Neural progenitor cell (in vitro differentiated cells): ENCODE data around the gene EGR4. TPM values are rescaled to one million over a fixed set of nuclear protein-coding genes. Genes with fewer than 3 reads are reported as not detected.
A peak's percentile ranks its signal among the peaks of the same experiment; 100 is the strongest.

Experiments
- DNase-seq: peaks from one replicate; pipeline ENCODE4 v3.0.0-alpha.2; 2016; ENCODE audit warnings: low spot score
- H2AFZ ChIP-seq: fragments of 200-600 bp; sonication (generic); replicated peaks from 2 replicates; pipeline ENCODE4 v1.6.1; 2016; ENCODE audit warnings: antibody characterized with exemption
- H3F3A ChIP-seq: fragments of 200-600 bp; sonication (generic); 2 replicates; pipeline ENCODE4 v1.6.1; 2016; ENCODE audit warnings: antibody characterized with exemption, low read depth
- H3K27ac ChIP-seq: fragments of 200-600 bp; sonication (generic); 2 replicates; pipeline ENCODE4 v1.5.1; 2016; ENCODE audit warnings: mild to moderate bottlenecking
- H3K27me3 ChIP-seq: fragments of 200-600 bp; sonication (generic); 2 replicates; pipeline ENCODE4 v1.6.1; 2016; ENCODE audit warnings: mild to moderate bottlenecking, moderate library complexity
- H3K36me3 ChIP-seq: fragments of 200-600 bp; sonication (generic); 2 replicates; pipeline ENCODE4 v1.5.1; 2016
- H3K4me1 ChIP-seq: fragments of 200-600 bp; sonication (generic); 2 replicates; pipeline ENCODE4 v1.6.1; 2016; ENCODE audit warnings: mixed run types
- H3K4me2 ChIP-seq: fragments of 200-600 bp; sonication (generic); 2 replicates; pipeline ENCODE4 v1.6.1; 2016
- H3K4me3 ChIP-seq: fragments of 200-600 bp; sonication (generic); 2 replicates; pipeline ENCODE4 v1.5.1; 2016
- H3K79me2 ChIP-seq: fragments of 200-600 bp; sonication (generic); 2 replicates; pipeline ENCODE4 v1.6.1; 2016; ENCODE audit warnings: low read depth
- H3K9ac ChIP-seq: fragments of 200-600 bp; sonication (generic); 2 replicates; pipeline ENCODE4 v1.6.1; 2016
- H3K9me3 ChIP-seq: fragments of 200-600 bp; sonication (generic); 2 replicates; pipeline ENCODE4 v1.5.1; 2016; ENCODE audit warnings: low read depth
- H4K20me1 ChIP-seq: fragments of 200-600 bp; sonication (generic); 2 replicates; pipeline ENCODE4 v1.6.1; 2016; ENCODE audit warnings: low read depth
- H3K27ac Mint-ChIP-seq: 3 replicates; pipeline ENCODE4 v1.8.0; 2021; ENCODE audit warnings: mixed read lengths
- H3K27me3 Mint-ChIP-seq: 2 replicates; pipeline ENCODE4 v1.8.0; 2022; ENCODE audit warnings: low read depth, mild to moderate bottlenecking, inconsistent platforms, moderate library complexity, mixed read lengths; ENCODE audit not compliant: insufficient read depth
- H3K36me3 Mint-ChIP-seq: 3 replicates; pipeline ENCODE4 v1.8.0; 2021; ENCODE audit warnings: mixed read lengths
- H3K4me1 Mint-ChIP-seq: 3 replicates; pipeline ENCODE4 v1.8.0; 2021; ENCODE audit warnings: mixed read lengths
- H3K4me3 Mint-ChIP-seq: 3 replicates; pipeline ENCODE4 v1.8.0; 2021; ENCODE audit warnings: mild to moderate bottlenecking, moderate library complexity, mixed read lengths
- H3K9me3 Mint-ChIP-seq: 3 replicates; pipeline ENCODE4 v1.8.0; 2020; ENCODE audit warnings: mixed read lengths
- EZH2 ChIP-seq: fragments of 200-600 bp; sonication (generic); IDR thresholded peaks from 2 replicates; pipeline ENCODE4 v1.6.1; 2017; ENCODE audit warnings: antibody characterized with exemption, mild to moderate bottlenecking, moderate library complexity
- EZH2phosphoT487 ChIP-seq: fragments of 200-600 bp; sonication (generic); IDR thresholded peaks from 2 replicates; pipeline ENCODE4 v1.6.1; 2017; ENCODE audit warnings: antibody characterized with exemption
- total RNA-seq: library from RNA; depleted of rRNA; stranded (reverse); fragments of >200 nt; gene quantifications from 2 replicates; pipeline ENCODE4 v1.2.3, GENCODE V29; 2015; ENCODE audit warnings: low replicate concordance
- TF ChIP-seq, protein P1 (sequence below): fragments of 200-600 bp; sonication (generic); IDR thresholded peaks from 2 replicates; pipeline ENCODE4 v1.5.1; 2017; ENCODE audit warnings: antibody characterized with exemption, mild to moderate bottlenecking

The EGR4 gene
- total RNA-seq, 1 donor from 2014 or later, result not detected

DNA sequence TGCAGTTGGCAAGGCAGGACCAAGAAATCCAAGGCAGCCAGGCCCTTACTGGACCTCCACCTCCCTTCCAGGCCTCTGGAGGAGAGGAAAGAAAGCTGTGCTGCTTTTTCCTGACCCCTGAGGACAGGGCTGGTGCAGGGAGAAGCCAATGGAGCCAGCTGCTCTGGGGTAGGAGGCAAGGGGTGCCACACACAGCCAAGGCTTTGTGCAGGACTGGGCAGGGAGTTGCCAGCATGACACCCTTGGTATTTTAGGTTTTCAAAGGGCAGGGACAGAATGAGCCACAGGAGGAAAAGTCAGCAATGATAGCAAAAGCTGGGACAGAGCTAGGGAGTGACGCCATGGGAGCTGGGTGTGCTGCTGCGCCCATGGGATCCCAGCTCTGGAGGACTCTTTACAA, 36.3 kb downstream of the EGR4 start:
- Mint-ChIP-seq H3K9me3 (no peaks in the 10 kb centered on the region), H3K4me1 (no peaks in the 10 kb centered on the region), H3K27ac (no peak overlapping the region), H3K4me3 (no peak overlapping the region), H3K27me3 (no peaks in the 10 kb centered on the region), H3K36me3 (peaks cover 13% of the 10 kb centered on the region)
- H3K27me3 ChIP-seq, result no peaks in the 10 kb centered on the region
- H3K9ac ChIP-seq, result no peak overlapping the region
- no peak overlapping the region for H3K4me3 ChIP-seq
- H3K4me1 ChIP-seq, result peaks cover 10% of the 10 kb centered on the region
- peaks cover 37% of the 10 kb centered on the region for H4K20me1 ChIP-seq
- H3K36me3 ChIP-seq, result no peaks in the 10 kb centered on the region
- H3K9me3 ChIP-seq, result no peaks in the 10 kb centered on the region
- no peaks in the 10 kb centered on the region for H3K79me2 ChIP-seq
- TF ChIP-seq EZH2, result no peak
- TF ChIP-seq EZH2phosphoT487, result no peak
- TF ChIP-seq, protein P1, sequence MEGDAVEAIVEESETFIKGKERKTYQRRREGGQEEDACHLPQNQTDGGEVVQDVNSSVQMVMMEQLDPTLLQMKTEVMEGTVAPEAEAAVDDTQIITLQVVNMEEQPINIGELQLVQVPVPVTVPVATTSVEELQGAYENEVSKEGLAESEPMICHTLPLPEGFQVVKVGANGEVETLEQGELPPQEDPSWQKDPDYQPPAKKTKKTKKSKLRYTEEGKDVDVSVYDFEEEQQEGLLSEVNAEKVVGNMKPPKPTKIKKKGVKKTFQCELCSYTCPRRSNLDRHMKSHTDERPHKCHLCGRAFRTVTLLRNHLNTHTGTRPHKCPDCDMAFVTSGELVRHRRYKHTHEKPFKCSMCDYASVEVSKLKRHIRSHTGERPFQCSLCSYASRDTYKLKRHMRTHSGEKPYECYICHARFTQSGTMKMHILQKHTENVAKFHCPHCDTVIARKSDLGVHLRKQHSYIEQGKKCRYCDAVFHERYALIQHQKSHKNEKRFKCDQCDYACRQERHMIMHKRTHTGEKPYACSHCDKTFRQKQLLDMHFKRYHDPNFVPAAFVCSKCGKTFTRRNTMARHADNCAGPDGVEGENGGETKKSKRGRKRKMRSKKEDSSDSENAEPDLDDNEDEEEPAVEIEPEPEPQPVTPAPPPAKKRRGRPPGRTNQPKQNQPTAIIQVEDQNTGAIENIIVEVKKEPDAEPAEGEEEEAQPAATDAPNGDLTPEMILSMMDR, result no peak
- peaks cover 19% of the 10 kb centered on the region for H3F3A ChIP-seq
- no peak overlapping the region for H3K4me2 ChIP-seq
- DNase-seq, result no peak
- no peak overlapping the region for H3K27ac ChIP-seq
- H2AFZ ChIP-seq, result no peak overlapping the region

- no peaks in the 10 kb centered on the region for H3K79me2 ChIP-seq
- no peaks in the 10 kb centered on the region for H3K36me3 ChIP-seq
- no peak overlapping the region for H3K4me2 ChIP-seq
- H3K27ac ChIP-seq, result no peak overlapping the region
- DNase-seq, result peak; percentile 12
- H3K27me3 ChIP-seq, result no peaks in the 10 kb centered on the region
- no peak overlapping the region for H3K9ac ChIP-seq
- no peak overlapping the region for H3K4me3 ChIP-seq
- no peaks in the 10 kb centered on the region for H3K9me3 Mint-ChIP-seq
- H3K4me1 ChIP-seq, result peaks cover 10% of the 10 kb centered on the region
- peaks cover 13% of the 10 kb centered on the region for H3K36me3 Mint-ChIP-seq
- H3K9me3 ChIP-seq, result no peaks in the 10 kb centered on the region
- H3F3A ChIP-seq, result peaks cover 19% of the 10 kb centered on the region
- H3K4me1 Mint-ChIP-seq, result no peaks in the 10 kb centered on the region
- H2AFZ ChIP-seq, result no peak overlapping the region
- H3K27ac Mint-ChIP-seq, result no peak overlapping the region
- H3K27me3 Mint-ChIP-seq, result no peaks in the 10 kb centered on the region
- no peak overlapping the region for H3K4me3 Mint-ChIP-seq
- H4K20me1 ChIP-seq, result peaks cover 37% of the 10 kb centered on the region
- no peak for TF ChIP-seq EZH2
- TF ChIP-seq EZH2phosphoT487, result no peak
- TF ChIP-seq, protein P1, result no peak
Measured at GRCh38 chr2:73256618-73256922, 36.8 kb downstream of the EGR4 start.

- peaks cover 37% of the 10 kb centered on the region for H4K20me1 ChIP-seq
- peaks cover 14% of the 10 kb centered on the region for H3K36me3 Mint-ChIP-seq
- no peak overlapping the region for H3K27ac Mint-ChIP-seq
- H2AFZ ChIP-seq, result no peak overlapping the region
- H3K4me2 ChIP-seq, result no peak overlapping the region
- TF ChIP-seq EZH2 (no peak), EZH2phosphoT487 (no peak)
- TF ChIP-seq, protein P1, result no peak
- peak; percentile 19 for DNase-seq
- H3K27me3 ChIP-seq, result no peaks in the 10 kb centered on the region
- H3K79me2 ChIP-seq, result no peaks in the 10 kb centered on the region
- H3K27me3 Mint-ChIP-seq, result no peaks in the 10 kb centered on the region
- H3K27ac ChIP-seq, result no peak overlapping the region
- no peak overlapping the region for H3K9ac ChIP-seq
- H3K9me3 ChIP-seq, result no peaks in the 10 kb centered on the region
- H3K4me1 ChIP-seq, result peaks cover 10% of the 10 kb centered on the region
- H3K4me3 ChIP-seq, result no peak overlapping the region
- H3F3A ChIP-seq, result peaks cover 19% of the 10 kb centered on the region
- H3K9me3 Mint-ChIP-seq, result no peaks in the 10 kb centered on the region
- H3K4me1 Mint-ChIP-seq, result no peaks in the 10 kb centered on the region
- H3K4me3 Mint-ChIP-seq, result no peak overlapping the region
- H3K36me3 ChIP-seq, result no peaks in the 10 kb centered on the region
Measured at GRCh38 chr2:73255907-73256617, 37.3 kb downstream of the EGR4 start.
